NCI-H526 treated with DMSO at 0.1 percent for 48 hours (cell line): ENCODE results near the gene SF3B1.
"Not testable (repeated sequence)": the region's sequence is repeated elsewhere in the genome, so short reads cannot be mapped to it uniquely, and the experiment has no call there.

Source experiments
- DNase-seq: peaks from one replicate; lab custom pipeline; 2025; lab: John Stamatoyannopoulos, UW

The SF3B1 gene

DNA sequence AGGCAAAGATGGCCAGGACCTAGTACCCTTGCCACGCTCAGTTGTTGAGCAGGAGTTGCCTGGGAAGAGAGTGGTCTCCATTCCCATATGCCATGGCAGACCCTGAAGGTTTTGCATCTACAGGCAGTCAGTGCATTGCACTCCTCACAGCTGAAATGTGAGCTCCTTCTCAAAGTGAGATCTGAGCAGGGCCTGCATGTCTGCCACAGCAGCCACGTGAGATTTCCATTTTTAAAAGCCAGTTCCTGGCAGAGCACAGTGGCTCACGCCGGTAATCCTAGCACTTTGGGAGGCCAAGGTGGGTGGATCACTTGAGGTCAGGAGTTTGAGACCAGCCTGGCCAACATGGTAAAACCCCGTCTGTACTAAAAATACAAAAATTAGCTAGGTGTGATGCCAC, 90.9 kb downstream of the SF3B1 start:
- not testable (repeated sequence) for DNase-seq

DNA sequence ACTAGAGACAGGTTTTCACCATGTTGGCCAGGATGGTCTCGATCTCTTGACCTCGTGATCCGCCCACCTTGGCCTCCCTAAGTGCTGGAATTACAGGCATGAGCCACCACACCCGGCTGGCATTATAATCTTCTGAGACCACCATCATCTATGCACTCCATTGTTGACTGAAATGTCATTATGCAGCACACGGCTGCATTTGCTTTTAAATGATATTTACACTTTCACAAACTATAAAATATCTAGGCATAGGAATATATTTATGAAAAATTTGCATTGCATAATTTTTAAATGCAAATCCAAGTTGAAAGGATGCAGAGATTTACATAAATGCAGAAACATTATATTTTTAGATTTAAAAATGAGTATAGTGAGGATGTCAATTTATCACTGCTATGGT, 94.2 kb downstream of the SF3B1 start:
- DNase-seq, result peak; percentile 88
